ENCODE measurements around the gene ATP6V1E1. TPM values are rescaled to one million over a fixed set of nuclear protein-coding genes. Genes with fewer than 3 reads are reported as not detected.

The ATP6V1E1 gene
- total and polyA plus RNA-seq, 2 donors: 114 to 199 TPM

Other genes starting within 250 kb of the ATP6V1E1 start
- not detected for gene SLC25A18, start 65.3 kb downstream of the ATP6V1E1 start, total RNA-seq
- 3.7 TPM for gene SLC25A18, start 65.3 kb downstream of the ATP6V1E1 start, polyA plus RNA-seq
- 40.1 TPM for gene BCL2L13, start 10.0 kb upstream of the ATP6V1E1 start, total RNA-seq
- gene BCL2L13, start 10.0 kb upstream of the ATP6V1E1 start, polyA plus RNA-seq: 35.0 TPM
- gene BID, start 145.7 kb upstream of the ATP6V1E1 start, total RNA-seq: 19.7 TPM
- 32.5 TPM for gene BID, start 145.7 kb upstream of the ATP6V1E1 start, polyA plus RNA-seq

Data from urinary bladder (tissue), 2 donors.